Uterus (tissue), 2 donors: Measurements from ENCODE around the gene JAKMIP2.
"Not testable (repeated sequence)": the region's sequence is repeated elsewhere in the genome, so short reads cannot be mapped to it uniquely, and the experiment has no call there.

Experiments used
- CTCF ChIP-seq, 4 experiments: fragments of 200-600 bp in 2 of 4; fragments of 450-650 bp in 2 of 4; sonication (generic) in 2 of 4; IDR thresholded peaks; one replicate each; pipeline ENCODE4 v1.5.1; 2016 to 2019; ENCODE audit warnings: antibody characterized with exemption in 4 of 4, mild to moderate bottlenecking in 2 of 4, moderate library complexity in 1 of 4
- POLR2A ChIP-seq, 2 donors: fragments of 450-650 bp; IDR thresholded peaks; one replicate each; pipeline ENCODE4 v1.6.1; 2016; ENCODE audit warnings: antibody characterized with exemption in 2 of 2, mild to moderate bottlenecking in 1 of 2, moderate library complexity in 1 of 2

GRCh38 chr5:147580418-147580817 is 202.1 kb downstream of the JAKMIP2 start:
- not testable (repeated sequence) for TF ChIP-seq POLR2A, CTCF (IDR thresholded peaks at IDR 0.05)
